Peyer's patch (tissue), 4 donors: ENCODE data around the gene TMCC1. TPM values are rescaled to one million over a fixed set of nuclear protein-coding genes. Genes with fewer than 3 reads are reported as not detected.
A peak's percentile ranks its signal among the peaks of the same experiment; 100 is the strongest.

Experiments used
- DNase-seq, 3 donors: peaks; one replicate each; pipeline ENCODE4 v3.0.0-alpha.2; 2017 to 2019
- H3K27ac ChIP-seq, 4 donors: fragments of 200-600 bp; sonication (generic); one replicate each; pipeline ENCODE4 v1.5.1; 2016 to 2019
- H3K27me3 ChIP-seq, 2 donors: fragments of 200-600 bp; sonication (generic); one replicate each; pipeline ENCODE4 v1.5.1; 2019
- H3K36me3 ChIP-seq, 3 donors: fragments of 200-600 bp; sonication (generic); one replicate each; pipeline ENCODE4 v1.5.1; 2016 to 2019
- H3K4me1 ChIP-seq, 4 donors: fragments of 200-600 bp; sonication (generic); one replicate each; pipeline ENCODE4 v1.5.1; 2016 to 2019
- H3K4me3 ChIP-seq, 4 donors: fragments of 200-600 bp; sonication (generic); 1 replicate in 3 of 4; 2 replicates in 1 of 4; pipeline ENCODE4 v1.5.1; 2016 to 2019; ENCODE audit warnings: mild to moderate bottlenecking in 1 of 4
- H3K9me3 ChIP-seq, 4 donors: fragments of 200-600 bp; sonication (generic); one replicate each; pipeline ENCODE4 v1.5.1; 2016 to 2019; ENCODE audit warnings: mild to moderate bottlenecking in 1 of 4
- POLR2A ChIP-seq, 2 donors: fragments of 450-650 bp; IDR thresholded peaks; one replicate each; pipeline ENCODE4 v1.5.1; 2017; ENCODE audit warnings: antibody characterized with exemption in 2 of 2, mild to moderate bottlenecking in 2 of 2, moderate library complexity in 2 of 2
- total RNA-seq, 4 donors: library from RNA; depleted of rRNA; stranded (reverse); fragments of >200 nt; gene quantifications; one replicate each; pipeline ENCODE4 v1.1.0, GENCODE V29; 2016
- TF ChIP-seq, protein P1 (sequence below), 6 experiments: fragments of 450-650 bp in 4 of 6; fragments of 200-600 bp in 2 of 6; sonication (generic) in 1 of 6; IDR thresholded peaks; one replicate each; pipeline ENCODE4 v1.5.1; 2017 to 2019; ENCODE audit warnings: antibody characterized with exemption in 6 of 6, mild to moderate bottlenecking in 3 of 6, moderate library complexity in 1 of 6

The TMCC1 gene
- total RNA-seq, 4 donors from 2014 or later: 12.9 to 33.1 (median 23.7) TPM

DNA sequence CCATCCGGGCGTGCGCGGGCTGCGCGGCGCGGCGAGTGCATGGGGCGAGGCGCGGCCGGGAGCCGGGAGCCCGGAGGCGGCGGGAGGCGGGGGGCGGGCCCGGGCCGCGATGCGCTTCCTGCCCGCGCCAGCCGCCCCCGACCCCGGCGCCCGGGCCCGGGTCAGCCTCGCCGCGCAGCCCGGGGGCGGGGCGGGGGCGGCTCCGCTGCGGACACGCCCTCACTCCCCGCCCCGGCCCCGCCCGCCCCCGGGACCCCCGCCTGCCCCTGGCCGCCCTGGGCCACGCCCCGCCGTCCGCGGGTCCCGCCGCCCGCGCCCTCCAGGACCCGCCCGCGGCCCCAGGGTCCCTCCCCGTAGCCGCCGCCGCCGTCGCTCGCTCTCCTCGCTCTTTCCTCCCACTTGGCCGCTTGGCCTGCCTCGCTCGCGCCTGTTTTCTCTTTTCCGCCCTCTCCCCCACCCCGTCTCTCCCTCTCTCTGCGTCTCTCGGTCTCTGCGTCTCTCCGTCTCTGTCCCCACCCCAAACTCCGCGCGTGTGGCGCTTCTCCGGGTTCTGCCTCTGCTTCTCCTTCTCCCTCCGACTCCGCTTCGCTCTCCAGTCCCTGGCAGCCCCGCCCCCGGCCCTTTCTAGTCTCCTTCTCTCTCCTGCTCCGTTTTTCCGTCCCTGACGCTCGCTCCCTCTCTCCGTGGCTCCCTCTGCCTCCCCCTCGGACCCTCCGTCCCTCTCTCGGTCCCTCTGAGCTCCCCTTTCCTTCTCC, 286.7 kb downstream of the TMCC1 start, which contains the start of gene PLXND1:
Gene PLXND1, minus strand, starts transcription at position 41 of the 755 bp plus-strand sequence. Its CDS starts 37 bp downstream, at position 4.
- DNase-seq: peak in 2 of 3 donors; percentile 73
- no peaks in the 10 kb centered on the region for H3K9me3 ChIP-seq
- H3K36me3 ChIP-seq: no peaks in the 10 kb centered on the region
- TF ChIP-seq POLR2A (IDR thresholded peaks at IDR 0.05): peak in 1 of 2 donors; percentile 18
- TF ChIP-seq, protein P1, sequence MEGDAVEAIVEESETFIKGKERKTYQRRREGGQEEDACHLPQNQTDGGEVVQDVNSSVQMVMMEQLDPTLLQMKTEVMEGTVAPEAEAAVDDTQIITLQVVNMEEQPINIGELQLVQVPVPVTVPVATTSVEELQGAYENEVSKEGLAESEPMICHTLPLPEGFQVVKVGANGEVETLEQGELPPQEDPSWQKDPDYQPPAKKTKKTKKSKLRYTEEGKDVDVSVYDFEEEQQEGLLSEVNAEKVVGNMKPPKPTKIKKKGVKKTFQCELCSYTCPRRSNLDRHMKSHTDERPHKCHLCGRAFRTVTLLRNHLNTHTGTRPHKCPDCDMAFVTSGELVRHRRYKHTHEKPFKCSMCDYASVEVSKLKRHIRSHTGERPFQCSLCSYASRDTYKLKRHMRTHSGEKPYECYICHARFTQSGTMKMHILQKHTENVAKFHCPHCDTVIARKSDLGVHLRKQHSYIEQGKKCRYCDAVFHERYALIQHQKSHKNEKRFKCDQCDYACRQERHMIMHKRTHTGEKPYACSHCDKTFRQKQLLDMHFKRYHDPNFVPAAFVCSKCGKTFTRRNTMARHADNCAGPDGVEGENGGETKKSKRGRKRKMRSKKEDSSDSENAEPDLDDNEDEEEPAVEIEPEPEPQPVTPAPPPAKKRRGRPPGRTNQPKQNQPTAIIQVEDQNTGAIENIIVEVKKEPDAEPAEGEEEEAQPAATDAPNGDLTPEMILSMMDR (IDR thresholded peaks at IDR 0.05): no peak
- H3K27ac ChIP-seq: peak within 1 kb of the TSS; percentile 66 to 92 (median 84)
- peaks cover 0 to 6% of the 10 kb centered on the region in 2 donors for H3K27me3 ChIP-seq
- peaks cover 0 to 61% (median 16%) of the 10 kb centered on the region in 4 donors for H3K4me1 ChIP-seq
- peak within 1 kb of the TSS; percentile 52 to 76 (median 66) for H3K4me3 ChIP-seq

DNA sequence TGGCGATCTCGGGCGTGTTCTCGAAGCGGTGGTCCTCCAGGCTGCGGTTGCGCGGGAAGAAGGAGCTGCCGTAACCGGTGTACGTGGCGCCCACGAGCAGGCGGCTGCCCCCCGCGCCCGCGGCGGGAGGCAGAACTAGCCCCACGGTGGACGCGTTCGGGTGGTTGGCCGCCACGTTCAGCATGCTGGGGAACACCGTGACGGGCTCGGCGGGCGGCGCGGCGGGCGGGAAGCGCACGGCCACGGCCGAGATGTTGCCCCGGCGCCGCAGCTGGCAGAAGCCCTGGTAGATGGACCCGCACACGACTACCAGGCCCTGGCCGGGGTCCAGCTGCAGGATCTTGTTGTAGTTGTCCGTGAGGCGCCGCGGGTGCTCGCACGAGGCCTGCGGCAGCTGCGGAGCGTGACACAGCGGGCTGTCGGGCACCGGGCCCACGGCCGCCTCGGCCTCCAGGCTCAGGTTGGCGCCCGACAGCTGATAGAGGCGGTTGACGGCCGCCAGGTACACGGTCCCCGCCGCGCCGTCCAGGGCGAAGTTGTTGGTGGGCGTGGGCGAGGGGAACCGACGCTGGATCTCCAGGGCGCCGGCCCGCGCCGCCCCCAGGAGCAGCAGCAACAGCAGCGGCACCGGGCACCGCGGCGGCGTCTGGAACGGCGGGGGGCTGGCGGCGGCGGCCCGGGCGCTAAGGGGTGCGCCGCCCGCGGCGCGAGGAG, 287.4 kb downstream of the TMCC1 start:
- DNase-seq: peak in 1 of 3 donors; percentile 66
- peak overlapping the region; percentile 66 to 86 (median 79) for H3K27ac ChIP-seq
- H3K9me3 ChIP-seq: no peaks in the 10 kb centered on the region
- H3K36me3 ChIP-seq: no peaks in the 10 kb centered on the region
- H3K4me1 ChIP-seq: peaks cover 0 to 61% (median 16%) of the 10 kb centered on the region in 4 donors
- peak in 1 of 2 donors; percentile 17 for TF ChIP-seq POLR2A (IDR thresholded peaks at IDR 0.05)
- TF ChIP-seq, protein P1 (IDR thresholded peaks at IDR 0.05): no peak
- H3K27me3 ChIP-seq: peaks cover 0 to 6% of the 10 kb centered on the region in 2 donors
- peak overlapping the region; percentile 49 to 76 (median 66) for H3K4me3 ChIP-seq

DNA sequence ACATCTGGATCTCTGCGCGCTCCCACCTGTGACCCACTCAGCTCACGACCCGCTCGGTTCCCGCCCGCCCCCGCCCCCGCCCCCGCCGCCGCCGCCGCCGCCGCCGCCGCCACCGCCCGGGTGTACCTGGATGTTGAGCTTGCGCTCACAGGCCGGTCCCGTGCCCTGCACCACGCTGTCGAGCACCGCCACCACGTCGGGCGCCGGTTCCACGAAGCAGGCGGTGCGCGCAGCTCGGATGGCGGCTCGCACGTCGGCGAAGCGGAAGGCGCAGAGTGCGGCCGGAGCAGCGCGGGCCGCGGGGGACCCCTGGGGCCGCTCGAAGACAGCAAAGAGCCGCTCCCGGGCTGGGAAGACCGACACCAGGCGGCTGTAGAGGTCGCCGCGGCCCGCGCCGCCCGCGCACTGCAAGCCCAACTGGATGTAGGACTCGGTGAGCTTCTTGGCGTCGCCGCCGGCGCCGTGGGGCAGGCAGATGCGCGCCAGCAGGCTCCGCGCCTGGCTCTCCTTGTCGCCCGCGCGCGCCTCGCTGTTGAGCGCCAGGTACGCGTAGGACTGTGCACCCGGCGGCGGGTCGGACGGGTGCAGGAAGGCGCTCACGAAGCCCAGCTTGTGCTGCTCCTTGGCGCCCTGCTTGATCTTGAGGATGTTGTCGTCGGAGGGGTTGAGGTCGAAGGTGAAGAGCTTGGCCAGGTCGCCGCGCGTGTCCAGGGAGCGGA, 288.1 kb downstream of the TMCC1 start:
- H3K27me3 ChIP-seq: peaks cover 0 to 6% of the 10 kb centered on the region in 2 donors
- H3K4me1 ChIP-seq: peaks cover 0 to 64% (median 16%) of the 10 kb centered on the region in 4 donors
- TF ChIP-seq, protein P1 (IDR thresholded peaks at IDR 0.05): peak in 2 of 6 experiments; percentile 11 to 17
- TF ChIP-seq POLR2A (IDR thresholded peaks at IDR 0.05): no peak
- H3K27ac ChIP-seq: peak overlapping the region; percentile 66 to 86 (median 79)
- H3K9me3 ChIP-seq: no peaks in the 10 kb centered on the region
- H3K4me3 ChIP-seq: peak overlapping the region; percentile 49 to 76 (median 66)
- DNase-seq: peak in 2 of 3 donors; percentile 51 to 64
- H3K36me3 ChIP-seq: no peaks in the 10 kb centered on the region

DNA sequence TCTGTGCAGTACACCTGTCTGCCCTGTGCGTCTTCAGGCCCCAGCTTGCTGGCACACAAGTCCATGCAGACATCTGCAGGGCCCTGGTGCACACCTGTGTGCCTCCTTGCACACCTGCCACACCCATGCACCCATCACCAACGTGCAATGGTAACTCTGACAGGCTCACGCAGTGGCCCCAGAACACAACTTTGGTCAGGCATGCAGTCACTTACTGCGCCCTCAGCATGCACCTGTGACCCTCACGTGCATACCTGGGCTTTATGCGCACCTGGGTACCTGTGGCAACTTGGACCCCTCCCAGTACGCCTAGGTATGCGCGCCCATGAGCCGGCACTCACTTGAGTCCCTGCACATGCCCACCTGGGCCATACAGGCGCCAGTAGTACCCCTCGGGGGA, 288.7 kb downstream of the TMCC1 start:
- Histone ChIP-seq H3K4me3 (peak overlapping the region; percentile 49 to 76 (median 66)), H3K4me1 (peaks cover 0 to 70% (median 16%) of the 10 kb centered on the region in 4 donors), H3K27me3 (peaks cover 0 to 6% of the 10 kb centered on the region in 2 donors), H3K9me3 (no peaks in the 10 kb centered on the region), H3K27ac (peak overlapping the region; percentile 66 to 86 (median 79)), H3K36me3 (no peaks in the 10 kb centered on the region)
- TF ChIP-seq, protein P1 (IDR thresholded peaks at IDR 0.05): no peak
- no peak for DNase-seq
